Left ventricle myocardium superior (tissue), 1 donor: Measurements from ENCODE around the gene ASXL1. TPM values are rescaled to one million over a fixed set of nuclear protein-coding genes. Genes with fewer than 3 reads are reported as not detected.
A peak's percentile ranks its signal among the peaks of the same experiment; 100 is the strongest.

Source experiments
- ATAC-seq: fragments of 200-7000 bp; cut with Tn5 transposase; one replicate; pipeline ENCODE4 v1.9.1; 2020; ENCODE audit warnings: mild to moderate bottlenecking, moderate library complexity
- DNase-seq: peaks from one replicate; pipeline ENCODE4 v3.0.0-alpha.2; 2020
- intact Hi-C: fragments of 100-400 bp; cut with micrococcal nuclease; formaldehyde crosslinking; loops from one replicate; pipeline ENCODE4 v1.11.0; 2022
- total RNA-seq: library from RNA; stranded (reverse); fragmentation: NEBNext Ultra II Directional; extraction: Animal tissue kit (Norgen Biotek cat#: 25700); gene quantifications from one replicate; pipeline ENCODE4 v1.2.1, GENCODE V29; 2021
- donor health status: DM: no; HTN: yes; CAD: no; lungs with severe emphysema.

ASXL1 gene
- total RNA-seq, 1 donor from 2014 or later, result 25.7 TPM

DNA sequence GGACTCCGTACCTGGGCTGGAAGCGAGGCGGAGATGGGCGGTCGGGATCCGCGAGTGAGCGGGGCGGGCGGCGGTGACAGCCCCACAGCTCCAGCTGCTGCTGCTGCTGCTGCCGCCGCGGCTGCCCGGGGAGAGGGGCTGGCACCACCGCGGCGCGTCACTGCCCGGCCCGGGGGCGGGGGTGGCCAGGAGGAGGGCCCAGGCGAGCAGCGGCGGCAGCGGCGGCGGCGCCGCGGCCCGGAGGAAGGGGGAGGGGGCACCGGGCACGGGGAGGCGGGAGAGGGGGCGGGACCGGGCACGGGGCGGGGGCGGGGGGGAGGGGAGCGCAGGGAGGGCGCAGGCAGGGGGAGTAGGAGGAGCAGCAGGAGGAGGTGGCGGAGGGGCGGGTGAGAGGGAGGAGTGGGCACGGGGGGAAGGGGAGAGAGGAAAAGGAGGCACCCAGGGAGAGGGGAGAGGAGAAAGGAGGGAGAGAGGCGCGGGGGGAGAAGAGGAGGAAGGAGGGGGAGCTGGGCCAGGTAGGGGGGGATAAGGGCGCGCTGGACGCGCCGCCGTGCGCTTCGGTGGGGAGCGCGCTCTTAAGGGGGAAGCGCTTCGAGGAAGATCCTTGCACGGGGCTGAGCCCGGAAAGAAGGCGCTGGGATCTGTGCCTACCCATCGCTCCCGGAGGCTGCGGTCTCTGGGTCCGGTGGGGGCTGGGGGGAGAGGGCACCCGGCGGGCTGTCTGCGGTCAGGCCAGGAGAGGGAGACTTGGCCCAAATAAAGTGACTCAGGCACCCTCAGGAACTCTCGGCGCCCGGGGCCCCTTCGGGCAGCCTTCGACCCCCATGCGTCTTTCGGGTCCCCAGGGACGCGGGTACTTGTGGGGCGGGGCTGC lies 125.5 kb downstream of the ASXL1 start:
- ATAC-seq (peak; percentile 66), DNase-seq (peak; percentile 76)
- intact Hi-C loops, result no loop called here

DNA sequence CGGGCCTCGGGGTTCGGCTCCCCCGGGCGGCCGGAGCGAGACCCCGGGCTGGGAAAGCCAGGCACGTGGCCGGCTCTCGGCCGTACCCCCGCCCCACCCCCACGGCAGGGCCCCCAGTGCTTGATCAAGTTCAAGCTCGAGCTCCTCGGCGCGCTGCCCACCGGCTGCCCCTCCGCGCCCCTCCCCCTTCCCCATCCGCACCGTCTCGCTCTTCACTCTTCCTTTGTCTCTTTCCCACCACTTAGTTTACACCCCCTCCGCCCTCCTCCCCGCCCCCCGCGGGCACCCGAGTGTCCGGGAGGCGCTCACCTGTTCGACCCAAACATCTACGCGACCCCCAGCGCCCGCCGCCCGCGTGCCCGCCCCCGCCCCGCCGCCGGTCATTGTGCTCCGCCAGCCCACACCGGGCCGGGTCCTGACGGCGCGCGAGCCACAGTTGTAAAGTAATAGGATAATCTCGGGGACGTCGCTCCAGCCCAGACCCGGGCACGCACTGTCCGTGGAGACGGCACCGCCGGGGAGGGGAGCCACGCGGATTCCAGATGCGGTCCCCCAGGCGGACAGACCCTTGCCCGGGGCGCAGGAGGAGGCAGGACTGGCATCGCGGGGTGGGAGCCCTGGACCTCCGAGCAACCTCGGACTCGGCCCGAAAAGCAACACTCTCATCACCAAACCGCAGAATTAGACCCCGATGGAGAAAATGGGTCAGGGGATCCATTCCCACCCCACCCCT lies 126.3 kb downstream of the ASXL1 start:
- peak; percentile 55 for DNase-seq
- intact Hi-C loops, result no loop called here
- peak; percentile 52 for ATAC-seq

DNA sequence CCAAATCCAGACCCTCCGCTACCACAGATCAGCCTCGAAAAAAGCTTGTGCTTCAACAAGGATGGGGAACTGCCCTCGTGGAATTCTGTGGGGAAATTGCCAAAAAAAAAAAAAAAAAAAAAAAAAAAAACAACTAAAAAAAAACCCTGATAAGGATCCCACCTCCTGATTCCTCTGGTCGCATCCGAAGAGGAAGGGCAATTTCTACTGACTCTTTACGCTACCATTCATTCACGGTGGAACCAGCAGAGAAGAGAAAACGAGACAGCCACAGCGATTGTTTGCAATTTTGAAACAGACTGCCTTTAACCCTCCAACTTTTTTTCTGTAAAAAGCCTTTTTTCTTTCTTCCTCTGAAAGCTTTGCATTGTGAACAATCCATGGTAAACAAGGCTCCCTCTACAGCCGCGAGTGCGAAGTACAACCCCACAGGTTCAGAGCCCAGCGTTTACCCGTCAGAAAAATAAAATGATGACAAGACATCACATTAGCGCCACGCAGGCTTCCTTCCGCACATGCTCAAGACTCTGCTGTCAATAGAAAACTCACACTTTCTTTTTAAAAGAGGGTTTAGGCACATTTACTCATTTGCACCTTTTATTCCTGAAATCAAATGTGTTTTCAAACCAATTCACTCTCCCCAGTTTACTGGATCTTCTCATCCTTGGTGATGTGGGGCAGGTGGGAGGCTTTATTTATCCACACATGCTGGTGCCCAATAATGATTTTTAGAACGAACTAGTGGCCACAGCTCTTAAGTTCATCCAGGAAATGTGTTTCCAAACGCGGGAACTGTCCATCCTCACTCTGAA lies 127.0 kb downstream of the ASXL1 start:
- ATAC-seq (peak; percentile 61), DNase-seq (peak; percentile 85)
- intact Hi-C loops, result no loop called here

DNA sequence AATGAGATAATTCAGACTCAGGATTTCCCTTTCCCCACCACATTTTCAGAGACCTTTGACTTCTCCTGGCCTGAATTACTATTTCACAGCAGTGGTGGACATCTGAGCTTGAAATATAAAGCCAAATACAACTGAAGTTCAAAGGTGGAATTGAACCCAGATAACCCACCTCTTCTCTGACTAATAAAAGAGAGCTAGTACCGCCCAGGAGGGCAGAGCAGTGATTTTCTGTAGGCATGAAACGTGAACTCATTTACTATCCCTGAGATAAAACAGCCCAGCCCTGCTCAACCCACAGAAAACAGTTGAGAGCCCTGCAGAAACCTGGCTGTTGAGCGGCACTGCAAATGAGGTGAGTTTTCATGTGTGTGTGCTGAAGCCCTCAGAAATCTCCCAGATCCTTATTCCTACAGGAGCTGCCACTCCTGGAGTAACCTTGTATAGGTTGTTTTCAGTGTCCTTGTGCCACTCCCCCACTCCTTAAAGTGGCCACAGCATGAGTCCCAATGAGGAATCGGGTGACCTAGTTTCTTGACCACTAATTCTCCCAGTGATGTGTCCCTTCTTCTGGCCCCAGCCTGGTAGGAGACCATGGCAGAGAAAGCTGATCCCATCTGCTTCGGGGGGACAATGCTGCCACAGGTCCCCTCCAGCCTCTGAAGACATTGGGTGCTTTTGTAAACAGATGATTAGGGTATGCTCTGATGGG lies 127.8 kb downstream of the ASXL1 start:
- no peak for ATAC-seq
- intact Hi-C loops, result no loop called here

DNA sequence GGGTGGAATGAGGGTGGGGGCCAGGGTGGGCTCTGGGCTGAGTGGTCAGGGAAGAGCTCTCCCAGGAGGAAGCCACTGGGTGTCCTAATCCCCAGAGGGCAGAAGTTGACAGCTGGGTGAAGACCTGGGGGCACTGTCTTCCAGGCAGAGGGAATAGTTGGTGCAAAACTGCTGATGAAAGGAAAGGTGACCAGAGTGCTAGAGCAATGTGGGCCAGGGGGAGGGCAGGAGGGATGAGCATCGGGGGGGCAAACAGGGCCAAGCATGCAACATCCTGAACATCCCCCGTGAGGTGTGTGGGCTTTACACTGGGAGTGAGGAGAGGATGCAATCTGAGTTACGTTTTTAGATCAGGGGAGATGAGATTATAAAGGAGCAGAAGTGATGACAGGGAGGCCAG lies 129.2 kb downstream of the ASXL1 start:
- no peak for DNase-seq
- ATAC-seq, result no peak
- intact Hi-C loops, result no loop called here

More for the DNA sequence above, 127.8 kb downstream of the ASXL1 start:
- DNase-seq, result no peak

DNA sequence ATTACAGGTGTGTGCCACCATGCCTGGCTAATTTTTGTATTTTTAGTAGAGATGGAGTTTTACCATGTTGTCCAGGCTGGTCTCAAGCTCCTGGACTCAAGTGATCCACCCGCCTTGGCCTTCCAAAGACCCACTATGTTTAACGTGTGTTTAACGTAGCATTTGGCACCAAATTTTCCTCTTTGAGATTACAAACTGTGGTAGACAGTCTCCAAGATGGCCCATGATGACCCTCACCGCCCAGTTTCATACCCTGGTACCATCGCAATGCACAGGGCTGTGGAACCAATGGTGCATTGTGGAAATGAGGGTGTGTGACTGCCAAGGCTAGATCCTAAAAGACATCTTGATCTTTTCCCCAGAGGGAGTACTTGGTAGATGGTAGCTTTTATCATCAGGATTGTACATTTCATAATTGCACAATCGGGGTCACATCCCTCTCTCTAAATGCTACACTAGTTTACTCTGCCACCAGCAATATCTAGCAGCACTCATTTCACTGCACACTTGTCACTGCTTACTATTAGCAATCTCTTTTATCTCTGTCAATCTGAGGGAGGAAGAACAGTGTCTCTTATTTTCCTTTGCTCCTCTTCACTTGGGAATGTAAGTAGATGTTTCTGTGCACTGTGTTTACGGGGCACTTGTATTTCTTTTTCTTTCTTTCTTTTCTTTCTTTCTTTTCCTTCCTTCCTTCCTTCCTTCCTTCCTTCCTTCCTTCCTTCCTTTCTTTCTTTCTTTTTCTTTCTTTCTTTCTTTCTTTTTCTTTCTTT lies 130.1 kb downstream of the ASXL1 start:
- ATAC-seq (no peak), DNase-seq (no peak)
- intact Hi-C loops, result no loop called here

Other genes with a start within 250 kb of the ASXL1 start
- gene TM9SF4, start 248.6 kb upstream of the ASXL1 start, total RNA-seq, result 25.6 TPM
- 6.7 TPM for gene PLAGL2, start 150.6 kb upstream of the ASXL1 start, total RNA-seq
- gene POFUT1, start 150.5 kb upstream of the ASXL1 start, total RNA-seq, result 24.1 TPM
- 9.1 TPM for gene KIF3B, start 80.7 kb upstream of the ASXL1 start, total RNA-seq
- gene NOL4L, start 227.0 kb downstream of the ASXL1 start, total RNA-seq, result 5.2 TPM